GM12872 (cell line): Measurements from ENCODE around the gene TNFAIP8.

Source experiments
- CTCF ChIP-seq: IDR thresholded peaks from 3 replicates; pipeline ENCODE4 v1.5.1; 2011; ENCODE audit warnings: low read depth, mild to moderate bottlenecking, low read length, moderate library complexity; ENCODE audit not compliant: insufficient read depth

Gene TNFAIP8

GRCh38 chr5:119355685-119356611 lies at the start of gene TNFAIP8:
Gene TNFAIP8, plus strand, starts transcription at chr5:119356019. Its CDS starts 72 bp downstream, at chr5:119356091.
- no peak for TF ChIP-seq CTCF

- no peak for TF ChIP-seq CTCF
Measured at GRCh38 chr5:119307170-119307569, 48.6 kb upstream of the TNFAIP8 start.

GRCh38 chr5:119309326-119309725 lies 46.5 kb upstream of the TNFAIP8 start:
- TF ChIP-seq CTCF = no peak

- no peak for TF ChIP-seq CTCF
Measured at GRCh38 chr5:119311688-119312087, 44.1 kb upstream of the TNFAIP8 start.

GRCh38 chr5:119312403-119312802 lies 43.4 kb upstream of the TNFAIP8 start:
- no peak for TF ChIP-seq CTCF

- no peak for TF ChIP-seq CTCF
Measured at GRCh38 chr5:119313197-119313596, 42.6 kb upstream of the TNFAIP8 start.

- no peak for TF ChIP-seq CTCF
Measured at GRCh38 chr5:119313658-119314605, 41.9 kb upstream of the TNFAIP8 start.
